ENCODE data around the gene TGFBR3L.

TGFBR3L gene

GRCh38 chr19:7904074-7905020 is 10.3 kb upstream of the TGFBR3L start:
- no peak for DNase-seq (ENCODE audit: low read depth, low spot score)

GRCh38 chr19:7905268-7905667 is 9.4 kb upstream of the TGFBR3L start:
- DNase-seq (ENCODE audit: low read depth, low spot score) = no peak

GRCh38 chr19:7905859-7906258 is 8.8 kb upstream of the TGFBR3L start:
- no peak for DNase-seq (ENCODE audit: low read depth, low spot score)

- no peak for DNase-seq (ENCODE audit: low read depth, low spot score)
Observed at GRCh38 chr19:7907122-7907521, 7.5 kb upstream of the TGFBR3L start.

- DNase-seq (ENCODE audit: low read depth, low spot score) = no peak
Observed at GRCh38 chr19:7907544-7907943, 7.1 kb upstream of the TGFBR3L start.

GRCh38 chr19:7908078-7908699 is 6.4 kb upstream of the TGFBR3L start:
- no peak for DNase-seq (ENCODE audit: low read depth, low spot score)

- DNase-seq (ENCODE audit: low read depth, low spot score) = no peak
Observed at GRCh38 chr19:7908742-7909461, 5.7 kb upstream of the TGFBR3L start.

GRCh38 chr19:7909471-7910067 is 5.1 kb upstream of the TGFBR3L start:
- no peak for DNase-seq (ENCODE audit: low read depth, low spot score)

GRCh38 chr19:7910321-7911161 is 4.1 kb upstream of the TGFBR3L start:
- no peak for DNase-seq (ENCODE audit: low read depth, low spot score)

GRCh38 chr19:7911508-7912143 is 3.0 kb upstream of the TGFBR3L start:
- no peak for DNase-seq (ENCODE audit: low read depth, low spot score)

- DNase-seq (ENCODE audit: low read depth, low spot score) = no peak
Observed at GRCh38 chr19:7912144-7912696, 2.4 kb upstream of the TGFBR3L start.

- DNase-seq (ENCODE audit: low read depth, low spot score) = no peak
Observed at GRCh38 chr19:7912697-7913564, 1.7 kb upstream of the TGFBR3L start.

- no peak for DNase-seq (ENCODE audit: low read depth, low spot score)
Observed at GRCh38 chr19:7913652-7914051, 978 bp upstream of the TGFBR3L start.

GRCh38 chr19:7914099-7914498 is 531 bp upstream of the TGFBR3L start:
- no peak for DNase-seq (ENCODE audit: low read depth, low spot score)

GRCh38 chr19:7915250-7916102 is 846 bp downstream of the TGFBR3L start:
- DNase-seq (ENCODE audit: low read depth, low spot score) = no peak

GRCh38 chr19:7916103-7916954 is 1.7 kb downstream of the TGFBR3L start:
- DNase-seq (ENCODE audit: low read depth, low spot score) = no peak

- no peak for DNase-seq (ENCODE audit: low read depth, low spot score)
Observed at GRCh38 chr19:7916955-7917266, 2.3 kb downstream of the TGFBR3L start.
